OCI-LY3 (cell line): ENCODE results near the gene OSTN.
"Not testable (repeated sequence)": the region's sequence is repeated elsewhere in the genome, so short reads cannot be mapped to it uniquely, and the experiment has no call there.

Experiments used
- H2AFZ ChIP-seq: fragments of 200-600, 300-600 bp; shearing (Covaris generic); 2 replicates; pipeline ENCODE4 v1.6.0; 2014; ENCODE audit warnings: antibody characterized with exemption, low read depth, low read length
- H3K27ac ChIP-seq: fragments of 200-600, 300-600 bp; sonication (generic); 2 replicates; pipeline ENCODE4 v1.5.1; 2014; ENCODE audit warnings: mild to moderate bottlenecking, low read length, moderate library complexity, mixed read lengths
- H3K27me3 ChIP-seq: fragments of 200-600, 300-600 bp; sonication (generic); 2 replicates; pipeline ENCODE4 v1.6.1; 2014; ENCODE audit warnings: low read depth, low read length, mixed read lengths
- H3K36me3 ChIP-seq: fragments of 200-600, 300-600 bp; sonication (generic); replicated peaks from 2 replicates; pipeline ENCODE3; 2014; ENCODE audit warnings: low read depth, low read length, mixed read lengths
- H3K4me1 ChIP-seq: fragments of 300-600, 200-600 bp; sonication (generic); 2 replicates; pipeline ENCODE4 v1.6.1; 2014; ENCODE audit warnings: low read length, mixed read lengths
- H3K4me2 ChIP-seq: fragments of 200-600, 300-600 bp; sonication (generic); 2 replicates; pipeline ENCODE4 v1.6.1; 2014; ENCODE audit warnings: low read length, mixed read lengths
- H3K4me3 ChIP-seq: fragments of 300-600, 200-600 bp; sonication (generic); 2 replicates; pipeline ENCODE4 v1.5.1; 2014; ENCODE audit warnings: antibody characterized with exemption, mild to moderate bottlenecking, low read length, moderate library complexity
- H3K79me2 ChIP-seq: fragments of 300-600, 200-600 bp; shearing (Covaris generic); 2 replicates; pipeline ENCODE4 v1.6.1; 2014; ENCODE audit warnings: mild to moderate bottlenecking, low read length, mixed read lengths
- H3K9ac ChIP-seq: fragments of 300-600, 200-600 bp; shearing (Covaris generic); 2 replicates; pipeline ENCODE4 v1.6.0; 2014; ENCODE audit warnings: mild to moderate bottlenecking, low read length, moderate library complexity
- H3K9me3 ChIP-seq: fragments of 200-600, 300-600 bp; shearing (Covaris generic); 2 replicates; pipeline ENCODE4 v1.6.1; 2014; ENCODE audit warnings: low read length, mixed read lengths; ENCODE audit not compliant: insufficient read depth
- H4K20me1 ChIP-seq: fragments of 200-600, 300-600 bp; sonication (generic); 2 replicates; pipeline ENCODE4 v1.6.1; 2016; ENCODE audit warnings: low read length, mixed read lengths; ENCODE audit not compliant: insufficient read depth
- CTCF ChIP-seq: fragments of 200-600, 300-600 bp; sonication (generic); IDR thresholded peaks from 2 replicates; pipeline ENCODE4 v1.5.1; 2014; ENCODE audit warnings: antibody characterized with exemption, low read length, low read depth
- EZH2phosphoT487 ChIP-seq: fragments of 200-600 bp; shearing (Covaris generic); IDR thresholded peaks from 2 replicates; pipeline ENCODE4 v1.6.1; 2018; ENCODE audit warnings: antibody characterized with exemption, mixed run types, low read depth

Gene OSTN

GRCh38 chr3:191263365-191263764 is 64.3 kb downstream of the OSTN start:
- H3K36me3 ChIP-seq, result no peaks in the 10 kb centered on the region
- no peaks in the 10 kb centered on the region for H3K9me3 ChIP-seq
- no peaks in the 10 kb centered on the region for H3K27me3 ChIP-seq
- H4K20me1 ChIP-seq, result no peaks in the 10 kb centered on the region
- peaks cover 25% of the 10 kb centered on the region for H3K4me1 ChIP-seq
- peak overlapping the region; percentile 33 for H3K4me3 ChIP-seq
- peak overlapping the region; percentile 29; the same call in 1 of the 2 replicates for H3K27ac ChIP-seq
- no peak for TF ChIP-seq CTCF
- TF ChIP-seq EZH2phosphoT487, result no peak
- 0 out of 2 replicates have a peak overlapping the region, but pooled peaks have one; percentile 15 for H2AFZ ChIP-seq
- no peaks in the 10 kb centered on the region for H3K79me2 ChIP-seq
- peak overlapping the region; percentile 49 for H3K4me2 ChIP-seq
- no peak overlapping the region for H3K9ac ChIP-seq

DNA sequence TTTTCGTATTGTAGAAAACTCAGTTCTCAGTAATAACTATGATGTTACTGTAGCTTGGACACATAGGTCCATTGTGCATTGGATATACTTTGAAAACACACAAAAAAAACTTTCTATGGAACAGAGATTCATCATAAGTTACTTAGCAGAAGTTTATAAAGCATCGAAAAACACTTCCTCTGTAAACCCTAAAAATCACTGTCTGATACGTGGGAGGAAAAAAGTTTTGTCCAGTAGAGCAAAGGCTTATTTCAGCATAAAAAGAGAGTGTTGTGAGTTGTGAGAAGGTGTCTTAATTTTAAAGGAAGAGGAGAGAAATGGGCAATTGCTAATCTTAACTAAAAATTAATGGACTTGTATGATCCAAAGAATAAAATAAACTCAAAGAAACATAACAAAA is 64.8 kb downstream of the OSTN start:
- Histone ChIP-seq H3K27me3 (no peaks in the 10 kb centered on the region), H3K4me1 (peaks cover 23% of the 10 kb centered on the region), H3K9ac (no peak overlapping the region), H3K4me2 (peak overlapping the region; percentile 49), H3K36me3 (no peaks in the 10 kb centered on the region), H2AFZ (0 out of 2 replicates have a peak overlapping the region, but pooled peaks have one; percentile 15), H3K4me3 (peak overlapping the region; percentile 33), H3K27ac (no peak overlapping the region), H3K9me3 (no peaks in the 10 kb centered on the region), H3K79me2 (no peaks in the 10 kb centered on the region), H4K20me1 (no peaks in the 10 kb centered on the region)
- TF ChIP-seq EZH2phosphoT487, result no peak
- no peak for TF ChIP-seq CTCF

DNA sequence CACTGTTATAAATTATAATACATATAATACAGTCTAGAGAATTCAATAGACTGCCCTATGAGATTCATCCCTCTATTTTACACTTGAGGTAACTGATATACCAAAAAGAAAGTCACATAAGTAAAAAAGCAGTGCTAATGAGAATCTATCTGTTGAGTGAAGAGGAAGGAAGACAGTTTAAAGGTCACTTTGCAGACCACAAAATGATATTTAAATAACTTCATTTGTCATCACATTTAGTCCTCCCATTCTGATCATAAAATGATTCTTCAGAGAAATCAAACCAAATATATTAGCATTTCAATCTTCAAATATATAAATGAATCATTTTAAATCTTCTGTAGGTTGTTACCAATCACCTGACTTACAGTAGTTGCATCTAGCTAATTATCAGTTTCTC is 69.7 kb downstream of the OSTN start:
- Histone ChIP-seq H2AFZ (no peak overlapping the region), H3K36me3 (peaks cover 3% of the 10 kb centered on the region), H3K4me3 (no peak overlapping the region), H3K27me3 (no peaks in the 10 kb centered on the region), H3K9ac (no peak overlapping the region), H4K20me1 (no peaks in the 10 kb centered on the region), H3K9me3 (0 out of 2 replicates have a peak, but pooled peaks cover 2% of the 10 kb centered on the region), H3K79me2 (no peaks in the 10 kb centered on the region), H3K27ac (no peak overlapping the region), H3K4me2 (no peak overlapping the region), H3K4me1 (peaks cover 18% of the 10 kb centered on the region)
- TF ChIP-seq EZH2phosphoT487 (no peak), CTCF (no peak)

- H3K79me2 ChIP-seq, result no peaks in the 10 kb centered on the region
- no peak overlapping the region for H2AFZ ChIP-seq
- no peak overlapping the region for H3K9ac ChIP-seq
- peaks cover 3% of the 10 kb centered on the region for H3K36me3 ChIP-seq
- H3K4me2 ChIP-seq, result peak overlapping the region; percentile 8; the same call in 1 of the 2 replicates
- no peaks in the 10 kb centered on the region for H3K27me3 ChIP-seq
- H3K4me3 ChIP-seq, result no peak overlapping the region
- H3K4me1 ChIP-seq, result peaks cover 15% of the 10 kb centered on the region
- no peak for TF ChIP-seq EZH2phosphoT487
- TF ChIP-seq CTCF, result no peak
- no peaks in the 10 kb centered on the region for H4K20me1 ChIP-seq
- 0 out of 2 replicates have a peak, but pooled peaks cover 2% of the 10 kb centered on the region for H3K9me3 ChIP-seq
- no peak overlapping the region for H3K27ac ChIP-seq
Measured at GRCh38 chr3:191269289-191270085, 70.4 kb downstream of the OSTN start.

DNA sequence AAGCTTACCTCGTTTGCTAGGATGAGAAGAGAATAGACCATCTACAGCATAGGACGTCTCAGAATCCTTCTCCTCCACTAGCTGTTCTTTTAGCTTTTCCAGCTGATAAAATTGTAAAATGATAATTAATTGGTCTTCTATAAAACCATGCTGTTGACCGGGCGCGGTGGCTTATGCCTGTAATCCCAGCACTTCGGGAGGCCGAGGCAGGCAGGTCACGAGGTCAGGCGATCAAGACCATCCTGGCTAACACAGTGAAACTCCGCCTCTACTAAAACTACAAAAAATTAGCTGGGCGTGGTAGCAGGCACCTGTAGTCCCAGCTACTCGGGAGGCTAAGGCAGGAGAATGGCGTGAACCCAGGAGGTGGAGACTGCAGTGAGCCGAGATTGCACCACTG is 76.2 kb downstream of the OSTN start:
- not testable (repeated sequence) for H3K9me3 ChIP-seq, H3K27me3 ChIP-seq, H4K20me1 ChIP-seq, H3K36me3 ChIP-seq, H3K9ac ChIP-seq, H3K79me2 ChIP-seq, H3K27ac ChIP-seq, H2AFZ ChIP-seq, H3K4me2 ChIP-seq, H3K4me3 ChIP-seq
- peaks cover 15% of the 10 kb centered on the region for H3K4me1 ChIP-seq
